HepG2 (cell line): Measurements from ENCODE around the gene CREBBP. TPM values are rescaled to one million over a fixed set of nuclear protein-coding genes. Genes with fewer than 3 reads are reported as not detected.

Source experiments
- CENPT ChIP-seq: sonication (generic); formaldehyde crosslinking; IDR thresholded peaks from 2 replicates; pipeline ENCODE4 v1.8.0; 2022; ENCODE audit warnings: low read depth, mild to moderate bottlenecking, moderate library complexity, missing genetic modification reagents
- CREB1 ChIP-seq, 2 experiments: fragments of 450-650 bp in 1 of 2; IDR thresholded peaks; 2 replicates each; pipeline ENCODE4 v1.6.1; 2016 to 2017; ENCODE audit warnings: control low read depth in 1 of 2, mild to moderate bottlenecking in 1 of 2, missing compliant biosample characterization in 1 of 2, missing genetic modification characterization in 1 of 2
- GFI1 ChIP-seq: sonication (generic); formaldehyde crosslinking; IDR thresholded peaks from 2 replicates; pipeline ENCODE4 v1.5.0; 2020; ENCODE audit warnings: missing genetic modification reagents, mild to moderate bottlenecking, borderline replicate concordance
- HNRNPUL1 ChIP-seq: fragments of 200-400 bp; formaldehyde crosslinking; IDR thresholded peaks from 2 replicates; pipeline ENCODE4 v1.6.1; 2017; ENCODE audit warnings: low read depth, mild to moderate bottlenecking, low read length, moderate library complexity
- HOXA3 ChIP-seq: sonication (generic); formaldehyde crosslinking; IDR thresholded peaks from 2 replicates; pipeline ENCODE4 v1.5.0; 2020; ENCODE audit warnings: missing genetic modification reagents
- KLF16 ChIP-seq, 2 experiments: sonication (generic) in 1 of 2; formaldehyde crosslinking in 1 of 2; IDR thresholded peaks; 2 replicates each; pipeline versions ENCODE4 v1.6.1 to v1.8.0; 2016 to 2023; ENCODE audit warnings: missing genetic modification reagents in 2 of 2, missing compliant biosample characterization in 1 of 2
- MXD4 ChIP-seq: IDR thresholded peaks from 2 replicates; pipeline ENCODE4 v1.6.1; 2016; ENCODE audit warnings: mild to moderate bottlenecking, missing biosample characterization, missing genetic modification reagents
- MXI1 ChIP-seq: IDR thresholded peaks from 3 replicates; pipeline ENCODE4 v1.6.1; 2012; ENCODE audit warnings: low read depth, low read length, inconsistent platforms, borderline replicate concordance
- NPAS2 ChIP-seq: sonication (generic); formaldehyde crosslinking; IDR thresholded peaks from 2 replicates; pipeline ENCODE4 v1.8.0; 2022; ENCODE audit warnings: mild to moderate bottlenecking, missing genetic modification reagents, borderline replicate concordance
- POLR2G ChIP-seq: fragments of 200-400 bp; formaldehyde crosslinking; IDR thresholded peaks from 2 replicates; pipeline ENCODE4 v1.6.1; 2018; ENCODE audit warnings: mild to moderate bottlenecking, low read depth, low read length, moderate library complexity
- RFX5 ChIP-seq: IDR thresholded peaks from 2 replicates; pipeline ENCODE4 v1.6.1; 2011; ENCODE audit warnings: low read depth, low read length, improper control_type of control experiment
- SALL1 ChIP-seq: sonication (generic); formaldehyde crosslinking; IDR thresholded peaks from 2 replicates; pipeline ENCODE4 v1.8.0; 2022; ENCODE audit warnings: mild to moderate bottlenecking, missing genetic modification reagents
- SMARCC2 ChIP-seq: fragments of 450-650 bp; IDR thresholded peaks from 2 replicates; pipeline ENCODE4 v1.6.1; 2017; ENCODE audit warnings: antibody characterized with exemption, mild to moderate bottlenecking
- TCF7 ChIP-seq: sonication (generic); IDR thresholded peaks from 2 replicates; pipeline ENCODE4 v1.6.1; 2016; ENCODE audit warnings: antibody characterized with exemption, low read depth
- ZFP36 ChIP-seq: fragments of 150-350 bp; IDR thresholded peaks from 2 replicates; pipeline ENCODE4 v1.6.1; 2018; ENCODE audit warnings: borderline replicate concordance, low read length, low read depth; ENCODE audit not compliant: partially characterized antibody
- ZNF264 ChIP-seq: sonication (generic); formaldehyde crosslinking; IDR thresholded peaks from 2 replicates; pipeline ENCODE4 v1.4.0; 2020; ENCODE audit warnings: missing genetic modification reagents
- ZNF337 ChIP-seq: sonication (generic); formaldehyde crosslinking; IDR thresholded peaks from 2 replicates; pipeline ENCODE4 v1.5.1; 2020; ENCODE audit warnings: missing genetic modification reagents, low read depth, mild to moderate bottlenecking, borderline replicate concordance
- ZNF530 ChIP-seq: sonication (generic); formaldehyde crosslinking; IDR thresholded peaks from 2 replicates; pipeline ENCODE4 v1.5.0; 2020; ENCODE audit warnings: low read depth, mild to moderate bottlenecking, missing genetic modification reagents
- ZNF550 ChIP-seq: sonication (generic); formaldehyde crosslinking; IDR thresholded peaks from 2 replicates; pipeline ENCODE4 v1.4.0; 2020; ENCODE audit warnings: mild to moderate bottlenecking, missing genetic modification reagents, borderline replicate concordance
- ZNF703 ChIP-seq: sonication (generic); formaldehyde crosslinking; IDR thresholded peaks from 2 replicates; pipeline ENCODE4 v1.5.1; 2020; ENCODE audit warnings: missing genetic modification reagents, mild to moderate bottlenecking, moderate library complexity, borderline replicate concordance
- ZNF747 ChIP-seq: sonication (generic); formaldehyde crosslinking; IDR thresholded peaks from 2 replicates; pipeline ENCODE4 v1.8.1; 2023; ENCODE audit warnings: missing genetic modification reagents, mild to moderate bottlenecking, borderline replicate concordance
- ZNF891 ChIP-seq: sonication (generic); formaldehyde crosslinking; IDR thresholded peaks from 2 replicates; pipeline ENCODE4 v1.5.0; 2020; ENCODE audit warnings: mild to moderate bottlenecking, missing genetic modification reagents
- ZSCAN22 ChIP-seq: sonication (generic); formaldehyde crosslinking; IDR thresholded peaks from 2 replicates; pipeline ENCODE4 v1.4.0; 2020; ENCODE audit warnings: mild to moderate bottlenecking, missing genetic modification reagents
- polyA plus RNA-seq, 8 experiments: library from polyadenylated mRNA; depleted of rRNA in 3 of 8; stranded (reverse) in 7 of 8; unstranded in 1 of 8; fragments of >200 nt; fragmentation: Illumina TruSeq in 4 of 8; extraction: Trizol in 4 of 8; gene quantifications; 2 replicates each; pipeline versions ENCODE4 v1.2.1 to v1.2.3, GENCODE V29; 2011 to 2016; ENCODE audit warnings: low read depth in 4 of 8, missing spikeins in 1 of 8, mixed read lengths in 1 of 8; ENCODE audit not compliant: insufficient read depth in 1 of 8
- total RNA-seq, 5 experiments: library from RNA; depleted of rRNA; stranded (reverse); fragments of >200 nt; fragmentation: Illumina TruSeq; extraction: Trizol; gene quantifications; 2 replicates each; pipeline ENCODE4 v1.2.3, GENCODE V29; 2016; ENCODE audit warnings: low read depth in 1 of 5
- TF ChIP-seq, protein P1 (sequence below): sonication (generic); formaldehyde crosslinking; IDR thresholded peaks from 2 replicates; pipeline ENCODE4 v1.5.0; 2020; ENCODE audit warnings: missing genetic modification reagents
- TF ChIP-seq, protein P2 (sequence below): IDR thresholded peaks from 2 replicates; pipeline ENCODE4 v1.6.1; 2018; ENCODE audit warnings: missing genetic modification reagents, mild to moderate bottlenecking, missing compliant biosample characterization
- TF ChIP-seq, protein P3 (sequence below): sonication (generic); formaldehyde crosslinking; IDR thresholded peaks from 2 replicates; pipeline ENCODE4 v1.4.0; 2020; ENCODE audit warnings: mild to moderate bottlenecking, missing genetic modification reagents

The CREBBP gene
- total and polyA plus RNA-seq, 2 of the 13 experiments (the other 11 are each of a cell fraction or from before 2014, with no cell fraction given): 5.3 to 10.4 TPM

DNA sequence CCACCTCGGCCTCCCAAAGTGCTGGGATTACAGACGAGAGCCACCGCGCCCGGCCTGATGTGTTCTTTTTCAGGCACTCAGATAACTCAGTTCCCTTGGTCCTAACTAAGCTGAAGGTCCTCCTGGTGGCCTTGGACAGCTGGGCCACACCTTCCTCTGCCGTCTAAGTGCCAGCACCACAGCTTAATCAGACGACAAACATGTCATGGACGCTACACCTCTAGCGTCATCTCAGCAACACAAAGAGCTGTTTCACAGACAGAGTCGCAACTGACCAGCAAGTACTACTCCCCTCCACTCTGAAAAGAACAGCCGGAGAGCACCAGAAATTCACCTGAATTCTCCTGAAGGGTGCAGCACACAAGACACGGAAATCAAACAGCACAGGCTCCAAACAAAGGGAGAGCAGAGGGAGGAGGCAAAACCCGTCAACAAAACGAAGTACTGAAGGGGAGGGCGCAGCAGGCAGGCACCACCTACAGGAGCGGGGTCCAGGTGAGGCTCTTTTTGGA lies 167.6 kb downstream of the CREBBP start (continued):
- TF ChIP-seq POLR2G (no peak; the same call in 1 of the 2 replicates), CENPT (CRISPR knock-in tag) (no peak), ZFP36 (no peak), SALL1 (0 out of 2 replicates have a peak, but pooled peaks have one; percentile 22), ZNF264 (no peak), HOXA3 (CRISPR knock-in tag) (peak; percentile 69; the same call in 1 of the 2 replicates), ZNF337 (CRISPR knock-in tag) (no peak), RFX5 (no peak), SMARCC2 (no peak), CREB1 (IDR thresholded peaks at IDR 0.05) (0 out of 2 replicates have a peak, but pooled peaks have one; percentile 14), CREB1 (CRISPR knock-in tag; IDR thresholded peaks at IDR 0.05) (no peak), MXI1 (no peak; the same call in 2 of the 3 replicates), ZNF530 (no peak), ZNF747 (CRISPR knock-in tag) (no peak), HNRNPUL1 (no peak), NPAS2 (CRISPR knock-in tag) (no peak), ZNF550 (no peak), ZSCAN22 (CRISPR knock-in tag) (peak; percentile 74), GFI1 (CRISPR knock-in tag) (no peak), ZNF703 (no peak), MXD4 (CRISPR knock-in tag) (no peak), TCF7 (no peak), KLF16 (CRISPR knock-in tag; IDR thresholded peaks at IDR 0.05) (0 out of 4 replicates have a peak, but pooled peaks of 1 of the 2 experiments have one; percentile 11), ZNF891 (CRISPR knock-in tag) (no peak)
- TF ChIP-seq, protein P1, sequence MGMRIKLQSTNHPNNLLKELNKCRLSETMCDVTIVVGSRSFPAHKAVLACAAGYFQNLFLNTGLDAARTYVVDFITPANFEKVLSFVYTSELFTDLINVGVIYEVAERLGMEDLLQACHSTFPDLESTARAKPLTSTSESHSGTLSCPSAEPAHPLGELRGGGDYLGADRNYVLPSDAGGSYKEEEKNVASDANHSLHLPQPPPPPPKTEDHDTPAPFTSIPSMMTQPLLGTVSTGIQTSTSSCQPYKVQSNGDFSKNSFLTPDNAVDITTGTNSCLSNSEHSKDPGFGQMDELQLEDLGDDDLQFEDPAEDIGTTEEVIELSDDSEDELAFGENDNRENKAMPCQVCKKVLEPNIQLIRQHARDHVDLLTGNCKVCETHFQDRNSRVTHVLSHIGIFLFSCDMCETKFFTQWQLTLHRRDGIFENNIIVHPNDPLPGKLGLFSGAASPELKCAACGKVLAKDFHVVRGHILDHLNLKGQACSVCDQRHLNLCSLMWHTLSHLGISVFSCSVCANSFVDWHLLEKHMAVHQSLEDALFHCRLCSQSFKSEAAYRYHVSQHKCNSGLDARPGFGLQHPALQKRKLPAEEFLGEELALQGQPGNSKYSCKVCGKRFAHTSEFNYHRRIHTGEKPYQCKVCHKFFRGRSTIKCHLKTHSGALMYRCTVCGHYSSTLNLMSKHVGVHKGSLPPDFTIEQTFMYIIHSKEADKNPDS: no peak
- TF ChIP-seq, protein P2, sequence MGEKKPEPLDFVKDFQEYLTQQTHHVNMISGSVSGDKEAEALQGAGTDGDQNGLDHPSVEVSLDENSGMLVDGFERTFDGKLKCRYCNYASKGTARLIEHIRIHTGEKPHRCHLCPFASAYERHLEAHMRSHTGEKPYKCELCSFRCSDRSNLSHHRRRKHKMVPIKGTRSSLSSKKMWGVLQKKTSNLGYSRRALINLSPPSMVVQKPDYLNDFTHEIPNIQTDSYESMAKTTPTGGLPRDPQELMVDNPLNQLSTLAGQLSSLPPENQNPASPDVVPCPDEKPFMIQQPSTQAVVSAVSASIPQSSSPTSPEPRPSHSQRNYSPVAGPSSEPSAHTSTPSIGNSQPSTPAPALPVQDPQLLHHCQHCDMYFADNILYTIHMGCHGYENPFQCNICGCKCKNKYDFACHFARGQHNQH (CRISPR knock-in tag): no peak; the same call in 1 of the 2 replicates
- TF ChIP-seq, protein P3, sequence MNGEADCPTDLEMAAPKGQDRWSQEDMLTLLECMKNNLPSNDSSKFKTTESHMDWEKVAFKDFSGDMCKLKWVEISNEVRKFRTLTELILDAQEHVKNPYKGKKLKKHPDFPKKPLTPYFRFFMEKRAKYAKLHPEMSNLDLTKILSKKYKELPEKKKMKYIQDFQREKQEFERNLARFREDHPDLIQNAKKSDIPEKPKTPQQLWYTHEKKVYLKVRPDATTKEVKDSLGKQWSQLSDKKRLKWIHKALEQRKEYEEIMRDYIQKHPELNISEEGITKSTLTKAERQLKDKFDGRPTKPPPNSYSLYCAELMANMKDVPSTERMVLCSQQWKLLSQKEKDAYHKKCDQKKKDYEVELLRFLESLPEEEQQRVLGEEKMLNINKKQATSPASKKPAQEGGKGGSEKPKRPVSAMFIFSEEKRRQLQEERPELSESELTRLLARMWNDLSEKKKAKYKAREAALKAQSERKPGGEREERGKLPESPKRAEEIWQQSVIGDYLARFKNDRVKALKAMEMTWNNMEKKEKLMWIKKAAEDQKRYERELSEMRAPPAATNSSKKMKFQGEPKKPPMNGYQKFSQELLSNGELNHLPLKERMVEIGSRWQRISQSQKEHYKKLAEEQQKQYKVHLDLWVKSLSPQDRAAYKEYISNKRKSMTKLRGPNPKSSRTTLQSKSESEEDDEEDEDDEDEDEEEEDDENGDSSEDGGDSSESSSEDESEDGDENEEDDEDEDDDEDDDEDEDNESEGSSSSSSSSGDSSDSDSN (CRISPR knock-in tag): peak; percentile 29; the same call in 1 of the 2 replicates
